D721Med (cell line): ENCODE data around the gene TIGD2.

Source experiments
- DNase-seq: peaks from one replicate; pipeline ENCODE4 v3.0.0; 2011; ENCODE audit warnings: low spot score; ENCODE audit not compliant: insufficient read length
- FAIRE-seq: peaks from 2 replicates; lab custom pipeline; 2011; peaks lifted over from hg19 to GRCh38; lab: Jason Lieb, UNC
- TF ChIP-seq, protein P1 (sequence below): IDR thresholded peaks from 2 replicates; pipeline ENCODE4 v1.5.1; 2012; ENCODE audit warnings: mild to moderate bottlenecking, control low read depth; ENCODE audit not compliant: insufficient read depth; ENCODE audit errors: missing control alignments

Gene TIGD2

DNA sequence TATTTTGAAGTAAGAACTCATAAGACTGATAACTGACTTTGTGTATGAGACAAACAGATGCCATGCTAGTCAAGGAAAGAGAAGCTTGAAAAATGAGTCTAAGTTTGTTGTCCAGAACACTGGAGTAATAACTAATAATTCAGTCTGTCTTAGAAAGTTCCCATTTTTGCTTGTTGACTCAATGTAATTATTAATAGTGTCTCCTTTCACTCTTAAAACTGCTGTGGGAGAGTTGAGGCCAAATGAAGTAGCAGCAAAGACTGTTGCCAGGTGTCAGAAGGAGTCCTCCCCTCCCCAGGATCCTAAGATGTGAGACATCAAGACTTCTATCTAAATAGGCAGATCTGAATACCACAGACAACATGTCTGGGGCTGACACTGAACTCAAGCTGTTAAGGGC lies 33.6 kb upstream of the TIGD2 start:
- DNase-seq: no peak
- no peak for FAIRE-seq
- TF ChIP-seq, protein P1, sequence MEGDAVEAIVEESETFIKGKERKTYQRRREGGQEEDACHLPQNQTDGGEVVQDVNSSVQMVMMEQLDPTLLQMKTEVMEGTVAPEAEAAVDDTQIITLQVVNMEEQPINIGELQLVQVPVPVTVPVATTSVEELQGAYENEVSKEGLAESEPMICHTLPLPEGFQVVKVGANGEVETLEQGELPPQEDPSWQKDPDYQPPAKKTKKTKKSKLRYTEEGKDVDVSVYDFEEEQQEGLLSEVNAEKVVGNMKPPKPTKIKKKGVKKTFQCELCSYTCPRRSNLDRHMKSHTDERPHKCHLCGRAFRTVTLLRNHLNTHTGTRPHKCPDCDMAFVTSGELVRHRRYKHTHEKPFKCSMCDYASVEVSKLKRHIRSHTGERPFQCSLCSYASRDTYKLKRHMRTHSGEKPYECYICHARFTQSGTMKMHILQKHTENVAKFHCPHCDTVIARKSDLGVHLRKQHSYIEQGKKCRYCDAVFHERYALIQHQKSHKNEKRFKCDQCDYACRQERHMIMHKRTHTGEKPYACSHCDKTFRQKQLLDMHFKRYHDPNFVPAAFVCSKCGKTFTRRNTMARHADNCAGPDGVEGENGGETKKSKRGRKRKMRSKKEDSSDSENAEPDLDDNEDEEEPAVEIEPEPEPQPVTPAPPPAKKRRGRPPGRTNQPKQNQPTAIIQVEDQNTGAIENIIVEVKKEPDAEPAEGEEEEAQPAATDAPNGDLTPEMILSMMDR: no peak

DNA sequence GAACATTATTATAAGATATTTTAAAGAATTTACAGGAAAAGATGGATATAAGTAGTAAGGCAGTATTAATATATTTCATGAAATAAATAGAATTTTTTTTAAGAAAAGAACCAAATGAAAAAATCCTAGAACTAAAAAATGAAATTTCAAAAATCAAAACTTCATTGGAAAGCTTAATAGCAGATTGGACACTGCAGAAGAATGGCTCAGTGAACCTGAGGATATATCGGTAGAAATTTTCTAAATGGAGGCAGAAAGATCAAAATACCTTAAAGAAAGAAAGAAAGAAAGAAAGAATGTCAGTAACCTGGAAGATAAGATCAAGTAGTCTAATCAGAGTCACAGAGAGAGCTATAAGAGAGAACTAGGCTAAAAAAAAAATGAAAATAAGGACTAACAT lies 33.0 kb upstream of the TIGD2 start:
- no peak for FAIRE-seq
- no peak for DNase-seq
- TF ChIP-seq, protein P1: no peak

DNA sequence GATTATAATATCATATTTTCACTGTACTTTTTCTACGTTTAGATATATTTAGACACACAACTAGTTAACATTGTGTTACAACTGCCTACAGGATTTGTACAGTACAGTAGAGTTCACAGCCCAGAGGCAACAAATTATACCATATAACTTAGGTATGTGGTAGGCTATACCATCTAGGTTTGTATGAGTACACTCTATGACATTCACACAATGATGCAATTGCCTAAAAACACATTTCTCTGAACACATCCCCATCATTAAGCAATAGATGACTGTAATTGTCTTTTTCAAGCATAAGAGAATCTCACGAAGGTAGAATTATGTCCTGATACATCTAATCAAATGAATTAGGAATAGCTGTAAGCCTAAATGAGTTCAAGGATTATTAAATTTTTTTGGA lies 12.3 kb upstream of the TIGD2 start:
- TF ChIP-seq, protein P1: no peak
- FAIRE-seq (no peak), DNase-seq (no peak)

DNA sequence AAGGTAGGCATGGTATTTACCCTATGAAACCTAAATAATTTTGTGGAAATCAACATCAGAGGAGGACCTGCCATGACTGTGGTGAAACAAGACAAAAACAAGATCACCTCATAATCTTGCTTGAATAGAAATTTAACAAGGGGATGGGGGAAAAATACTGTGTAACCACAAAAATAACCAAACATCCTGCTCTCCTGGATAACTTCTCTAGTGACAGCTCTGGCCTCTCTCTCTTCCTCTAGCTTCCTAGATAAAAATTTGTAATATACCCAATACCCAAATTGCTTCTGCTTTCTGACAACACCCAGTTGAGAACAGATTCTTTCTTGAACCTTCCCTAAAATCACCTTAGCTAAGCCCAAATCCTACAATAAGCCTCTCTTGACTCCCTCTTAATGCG lies 11.9 kb upstream of the TIGD2 start:
- FAIRE-seq (no peak), DNase-seq (no peak)
- TF ChIP-seq, protein P1: no peak

DNA sequence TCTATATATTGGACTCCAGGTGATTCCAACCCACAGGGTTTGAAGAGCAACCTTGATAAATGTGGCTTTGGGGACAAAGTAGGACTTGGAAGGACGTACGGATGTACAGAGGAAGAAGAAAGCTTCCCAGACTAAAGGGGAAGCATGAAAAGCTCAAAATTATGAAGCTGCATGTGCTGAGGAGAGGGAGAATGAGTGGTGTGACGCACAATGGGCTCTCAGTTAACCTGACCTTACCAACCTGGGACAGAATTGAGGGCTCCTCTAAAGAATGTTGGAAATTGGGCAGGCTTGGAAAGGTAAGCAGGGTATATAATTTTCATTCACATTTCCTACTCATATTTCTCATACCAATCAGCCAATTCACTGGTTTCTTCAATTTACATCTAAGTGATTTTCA lies 10.5 kb upstream of the TIGD2 start:
- no peak for DNase-seq
- TF ChIP-seq, protein P1: no peak
- no peak for FAIRE-seq

DNA sequence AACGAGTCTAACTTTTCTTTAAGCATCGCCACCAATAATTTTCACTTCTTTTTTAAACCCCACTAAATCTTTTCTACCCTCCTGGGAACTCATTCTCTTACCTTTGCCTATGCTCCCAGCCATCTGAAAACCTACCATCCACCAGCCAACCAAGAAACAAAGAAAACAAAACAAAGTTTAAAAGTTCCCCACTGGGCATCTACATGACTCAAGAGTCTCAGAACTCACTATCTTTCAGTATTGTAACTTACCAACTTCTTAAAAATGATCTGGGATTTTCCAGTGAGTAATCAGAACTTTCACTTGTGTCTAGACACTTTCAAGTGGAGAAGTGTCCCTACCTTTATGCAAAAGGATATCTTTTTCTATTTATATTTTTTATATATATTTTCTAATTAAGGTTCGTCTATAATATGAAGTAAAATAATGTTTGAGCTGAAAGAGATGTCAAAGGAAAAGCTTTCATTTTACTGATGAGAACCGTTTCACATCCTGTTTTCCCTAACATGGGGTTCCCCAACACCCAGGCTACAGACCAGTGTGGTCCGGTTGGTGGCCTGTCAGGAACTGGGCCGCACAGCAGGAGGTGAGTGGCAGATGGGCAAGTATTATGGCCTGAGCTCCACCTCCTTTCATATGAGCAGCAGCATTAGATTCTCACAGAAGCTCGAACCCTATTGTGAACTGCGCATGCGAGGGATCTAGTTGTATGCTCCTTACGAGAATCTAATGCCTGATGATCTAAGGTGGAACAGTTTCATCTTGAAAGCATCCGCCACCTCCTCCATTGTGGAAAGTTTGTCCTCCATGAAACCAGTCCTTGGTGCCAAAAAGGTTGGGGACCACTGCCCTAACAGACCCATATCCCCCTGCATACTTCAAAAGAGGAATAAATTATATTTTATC lies 9.8 kb upstream of the TIGD2 start:
- DNase-seq: no peak
- FAIRE-seq: no peak
- TF ChIP-seq, protein P1: no peak

DNA sequence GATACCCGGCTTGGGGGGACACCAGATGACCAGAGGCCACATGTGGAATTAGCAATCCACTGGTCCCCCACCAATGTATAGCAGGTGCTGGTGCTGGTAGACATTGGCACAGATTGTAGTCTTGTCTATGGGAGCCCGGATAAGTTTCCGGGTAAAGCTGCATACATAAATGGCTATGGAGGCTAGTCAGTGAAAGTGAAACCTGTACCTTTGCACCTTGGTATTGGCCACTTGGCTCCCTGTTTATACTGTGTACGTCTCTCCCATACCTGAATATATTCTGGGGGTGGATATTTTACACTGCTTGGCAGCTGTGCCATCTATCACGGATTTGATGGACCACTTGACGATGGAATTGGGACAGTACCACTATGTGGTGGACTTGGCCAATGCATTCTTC lies 5.6 kb upstream of the TIGD2 start:
- TF ChIP-seq, protein P1: no peak
- DNase-seq: no peak
- FAIRE-seq: no peak
